ENCODE data around the gene MYL10.

- TF ChIP-seq YY1 (IDR thresholded peaks at IDR 0.05; ENCODE audit: insufficient read depth, insufficient read length) (no peak), SUZ12 (IDR thresholded peaks at IDR 0.05; ENCODE audit: extremely low read depth, insufficient read depth, insufficient read length) (no peak), ZNF274 (IDR thresholded peaks at IDR 0.05; ENCODE audit: low read depth, low read length) (no peak)
Observed at GRCh38 chr7:101663747-101664146, 34.7 kb upstream of the MYL10 start.

Data from NT2/D1 (cell line).